ENCODE results near the gene CHST11.

- TF ChIP-seq POLR2AphosphoS5 (IDR thresholded peaks at IDR 0.05): no peak
- no peak for TF ChIP-seq CTCF (IDR thresholded peaks at IDR 0.05)
- no peak for TF ChIP-seq POLR2A (IDR thresholded peaks at IDR 0.05)
Observed at GRCh38 chr12:104586351-104586919, 129.7 kb downstream of the CHST11 start.

Measured in breast epithelium (tissue), 3 donors.